NB4 (cell line): ENCODE data around the gene COMT.

Experiments used
- DNase-seq: peaks from one replicate; pipeline ENCODE4 v3.0.0; 2010; ENCODE audit warnings: low read depth
- H3K4me3 ChIP-seq: one replicate; pipeline ENCODE4 v1.5.1; 2011; ENCODE audit warnings: mild to moderate bottlenecking, low read depth, low read length, moderate library complexity
- CTCF ChIP-seq: IDR thresholded peaks from one replicate; pipeline ENCODE4 v1.5.1; 2012; ENCODE audit warnings: low read depth, low read length
- MYC ChIP-seq: IDR thresholded peaks from 2 replicates; pipeline ENCODE4 v1.6.1; 2011; ENCODE audit warnings: low read depth, low read length
- POLR2A ChIP-seq: IDR thresholded peaks from 2 replicates; pipeline ENCODE4 v1.6.1; 2011; ENCODE audit warnings: mild to moderate bottlenecking; ENCODE audit not compliant: insufficient read length; ENCODE audit errors: extremely low read depth
- TF ChIP-seq, protein P1 (sequence below): IDR thresholded peaks from 2 replicates; pipeline ENCODE4 v1.6.1; 2011; ENCODE audit warnings: low read depth, low read length

COMT gene

DNA sequence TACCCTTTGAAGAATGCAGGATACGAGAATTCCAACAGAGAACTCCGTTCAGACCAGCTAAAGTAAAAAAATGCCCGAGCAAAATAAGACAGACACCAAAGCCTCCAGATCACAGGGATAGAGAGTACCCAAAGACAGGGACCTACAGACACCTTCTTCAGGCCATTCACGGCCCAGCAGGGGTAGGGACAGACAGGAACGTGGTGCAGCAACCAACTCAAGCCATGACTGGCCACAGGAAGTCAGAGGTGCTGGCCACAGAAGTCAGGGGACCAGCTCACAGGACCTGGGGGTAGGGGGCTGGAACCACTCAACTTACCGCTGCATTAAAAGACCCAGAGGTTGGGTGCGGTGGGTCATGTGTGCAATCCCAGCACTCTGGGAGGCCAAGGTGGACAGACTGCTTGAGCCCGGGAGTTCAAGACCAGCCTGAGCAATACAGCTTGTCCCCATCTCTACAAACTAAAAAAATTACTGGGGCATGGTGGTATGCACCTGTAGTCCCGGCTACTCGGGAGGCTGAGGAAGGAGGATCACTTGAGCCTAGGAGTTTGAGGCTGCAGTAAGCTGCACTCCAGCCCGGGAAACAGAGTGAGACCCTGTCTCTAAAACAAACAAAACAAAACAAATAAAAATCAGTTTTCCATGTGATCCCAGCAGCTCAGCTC, 39.9 kb upstream of the COMT start:
- no peak for TF ChIP-seq POLR2A
- TF ChIP-seq MYC = no peak
- TF ChIP-seq CTCF = no peak
- TF ChIP-seq, protein P1, sequence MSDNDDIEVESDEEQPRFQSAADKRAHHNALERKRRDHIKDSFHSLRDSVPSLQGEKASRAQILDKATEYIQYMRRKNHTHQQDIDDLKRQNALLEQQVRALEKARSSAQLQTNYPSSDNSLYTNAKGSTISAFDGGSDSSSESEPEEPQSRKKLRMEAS = no peak
- no peak for DNase-seq
- no peak overlapping the region for H3K4me3 ChIP-seq

GRCh38 chr22:19902245-19902715, 39.3 kb upstream of the COMT start:
- H3K4me3 ChIP-seq = no peak overlapping the region
- no peak for DNase-seq
- no peak for TF ChIP-seq POLR2A
- no peak for TF ChIP-seq CTCF
- TF ChIP-seq MYC = no peak
- TF ChIP-seq, protein P1 = no peak

- DNase-seq = no peak
- H3K4me3 ChIP-seq = no peak overlapping the region
- TF ChIP-seq CTCF (no peak), POLR2A (no peak), MYC (no peak)
- TF ChIP-seq, protein P1 = no peak
Measured at GRCh38 chr22:19903031-19903430, 38.5 kb upstream of the COMT start.

DNA sequence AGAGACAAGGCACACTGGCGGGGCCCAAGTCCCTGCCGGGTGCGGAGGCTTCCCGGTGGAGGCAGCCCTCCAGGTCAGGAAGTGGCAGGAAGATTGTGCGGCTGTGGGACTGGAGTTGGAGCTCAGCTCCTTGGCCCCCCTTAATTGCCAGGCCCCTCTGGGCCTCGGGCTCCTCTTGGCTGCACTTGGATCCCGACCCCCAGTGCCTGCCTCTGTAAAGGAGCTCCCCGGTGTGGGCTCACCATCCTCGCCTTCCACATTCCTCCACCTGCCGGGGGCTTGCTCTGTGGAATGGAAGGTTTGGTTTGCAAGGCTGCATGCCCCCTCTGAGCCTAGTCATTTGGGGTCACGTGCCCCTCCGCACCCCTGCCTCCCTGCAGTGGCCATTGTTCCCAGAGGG, 38.1 kb upstream of the COMT start:
- H3K4me3 ChIP-seq = no peak overlapping the region
- DNase-seq = no peak
- TF ChIP-seq CTCF (no peak), MYC (no peak), POLR2A (no peak)
- TF ChIP-seq, protein P1 = no peak

- TF ChIP-seq, protein P1 = no peak
- TF ChIP-seq CTCF = no peak
- TF ChIP-seq MYC = no peak
- no peak for TF ChIP-seq POLR2A
- H3K4me3 ChIP-seq = no peak overlapping the region
- no peak for DNase-seq
Measured at GRCh38 chr22:19904174-19904856, 37.3 kb upstream of the COMT start.
